ENCODE results near the gene ZNF333. TPM values are rescaled to one million over a fixed set of nuclear protein-coding genes. Genes with fewer than 3 reads are reported as not detected.

Gene ZNF333
- total RNA-seq, 6 experiments from 2014 or later: 7.9 to 10.0 (median 9.1) TPM

DNA sequence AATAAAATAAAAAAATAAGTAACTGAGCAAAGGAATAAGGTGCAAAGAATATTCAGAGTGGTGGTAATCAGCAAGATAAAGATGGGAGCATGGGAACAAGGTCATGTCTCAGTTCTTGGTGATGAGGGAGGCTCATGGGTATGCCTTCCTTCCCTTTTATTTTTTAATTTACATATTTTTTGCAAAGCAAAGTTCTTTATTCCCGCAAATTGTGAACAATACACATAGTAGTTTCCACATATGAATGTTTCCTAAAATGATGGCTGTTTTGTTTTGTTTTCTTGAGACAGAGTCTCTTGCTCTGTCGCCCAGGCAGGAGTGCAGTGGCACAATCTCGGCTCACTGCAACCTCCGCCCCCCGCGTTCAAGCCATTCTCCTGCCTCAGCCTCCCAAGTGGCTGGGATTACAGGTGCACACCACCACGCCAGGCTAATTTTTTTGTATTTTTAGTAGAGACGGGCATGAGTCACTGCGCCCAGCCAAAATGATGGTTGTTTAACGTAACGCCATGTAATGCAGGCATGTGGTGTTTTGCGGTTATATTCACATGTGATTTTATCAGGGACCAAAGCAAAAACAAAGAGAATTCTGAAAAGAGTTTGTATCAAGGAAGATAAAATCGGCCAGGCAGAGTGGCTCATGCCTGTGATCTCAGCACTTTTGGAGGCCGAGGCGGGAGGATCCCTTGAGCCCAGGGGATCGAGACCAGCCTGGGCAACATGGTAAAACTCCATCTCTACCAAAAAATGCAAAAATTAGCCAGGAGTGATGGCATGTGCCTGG lies 93.0 kb downstream of the ZNF333 start:
- TF ChIP-seq, protein P1, sequence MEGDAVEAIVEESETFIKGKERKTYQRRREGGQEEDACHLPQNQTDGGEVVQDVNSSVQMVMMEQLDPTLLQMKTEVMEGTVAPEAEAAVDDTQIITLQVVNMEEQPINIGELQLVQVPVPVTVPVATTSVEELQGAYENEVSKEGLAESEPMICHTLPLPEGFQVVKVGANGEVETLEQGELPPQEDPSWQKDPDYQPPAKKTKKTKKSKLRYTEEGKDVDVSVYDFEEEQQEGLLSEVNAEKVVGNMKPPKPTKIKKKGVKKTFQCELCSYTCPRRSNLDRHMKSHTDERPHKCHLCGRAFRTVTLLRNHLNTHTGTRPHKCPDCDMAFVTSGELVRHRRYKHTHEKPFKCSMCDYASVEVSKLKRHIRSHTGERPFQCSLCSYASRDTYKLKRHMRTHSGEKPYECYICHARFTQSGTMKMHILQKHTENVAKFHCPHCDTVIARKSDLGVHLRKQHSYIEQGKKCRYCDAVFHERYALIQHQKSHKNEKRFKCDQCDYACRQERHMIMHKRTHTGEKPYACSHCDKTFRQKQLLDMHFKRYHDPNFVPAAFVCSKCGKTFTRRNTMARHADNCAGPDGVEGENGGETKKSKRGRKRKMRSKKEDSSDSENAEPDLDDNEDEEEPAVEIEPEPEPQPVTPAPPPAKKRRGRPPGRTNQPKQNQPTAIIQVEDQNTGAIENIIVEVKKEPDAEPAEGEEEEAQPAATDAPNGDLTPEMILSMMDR (IDR thresholded peaks at IDR 0.05): no peak
- Mint-ChIP-seq H3K27ac (no peak overlapping the region), H3K4me3 (no peak overlapping the region), H3K9me3 (peaks cover under 1% of the 10 kb centered on the region; the same call in 1 of the 2 replicates), H3K4me1 (ENCODE audit: low read depth) (peaks cover 12% of the 10 kb centered on the region; the same call in 1 of the 2 replicates), H3K36me3 (ENCODE audit: low read depth) (no peaks in the 10 kb centered on the region), H3K27me3 (ENCODE audit: insufficient read depth) (peaks cover 8% of the 10 kb centered on the region)
- DNase-seq: no peak

Other genes starting within 250 kb of the ZNF333 start
- 1 to 10 TPM in 2 of 6 experiments, under 1 TPM in 4; 0.41 to 4.1 (median 0.62) TPM for gene PTGER1, start 214.7 kb upstream of the ZNF333 start, total RNA-seq (2021; fragmentation: NEBNext Ultra II Directional; extraction: Animal tissue kit (Norgen Biotek cat#: 25700))
- gene GIPC1, start 193.9 kb upstream of the ZNF333 start, total RNA-seq (2021; fragmentation: NEBNext Ultra II Directional; extraction: Animal tissue kit (Norgen Biotek cat#: 25700)): 100 to 1,000 TPM; 169 to 204 (median 181) TPM
- 100 to 1,000 TPM in 3 of 6 experiments, 10 to 100 TPM in 3; 99.2 to 138 (median 103) TPM for gene DNAJB1, start 171.7 kb upstream of the ZNF333 start, total RNA-seq (2021; fragmentation: NEBNext Ultra II Directional; extraction: Animal tissue kit (Norgen Biotek cat#: 25700))
- 100 to 1,000 TPM; 101 to 132 (median 118) TPM for gene TECR, start 160.5 kb upstream of the ZNF333 start, total RNA-seq (2021; fragmentation: NEBNext Ultra II Directional; extraction: Animal tissue kit (Norgen Biotek cat#: 25700))
- 100 to 1,000 TPM; 167 to 227 (median 199) TPM for gene NDUFB7, start 118.0 kb upstream of the ZNF333 start, total RNA-seq (2021; fragmentation: NEBNext Ultra II Directional; extraction: Animal tissue kit (Norgen Biotek cat#: 25700))
- not detected for gene CLEC17A, start 107.0 kb upstream of the ZNF333 start, total RNA-seq (2021; fragmentation: NEBNext Ultra II Directional; extraction: Animal tissue kit (Norgen Biotek cat#: 25700))
- not detected for gene ADGRE3, start 15.2 kb upstream of the ZNF333 start, total RNA-seq (2021; fragmentation: NEBNext Ultra II Directional; extraction: Animal tissue kit (Norgen Biotek cat#: 25700))
- gene ADGRE2, start 88.5 kb downstream of the ZNF333 start, total RNA-seq (2021; fragmentation: NEBNext Ultra II Directional; extraction: Animal tissue kit (Norgen Biotek cat#: 25700)): under 1 TPM in 3 of 6 experiments, not detected in 3; 0.05 to 0.14 (median 0.07) TPM
- gene OR7A5, start 145.1 kb downstream of the ZNF333 start, total RNA-seq (2021; fragmentation: NEBNext Ultra II Directional; extraction: Animal tissue kit (Norgen Biotek cat#: 25700)): not detected
- not detected for gene OR7C1, start 145.1 kb downstream of the ZNF333 start, total RNA-seq (2021; fragmentation: NEBNext Ultra II Directional; extraction: Animal tissue kit (Norgen Biotek cat#: 25700))
- not detected for gene OR7A10, start 158.9 kb downstream of the ZNF333 start, total RNA-seq (2021; fragmentation: NEBNext Ultra II Directional; extraction: Animal tissue kit (Norgen Biotek cat#: 25700))
- gene OR7A17, start 196.1 kb downstream of the ZNF333 start, total RNA-seq (2021; fragmentation: NEBNext Ultra II Directional; extraction: Animal tissue kit (Norgen Biotek cat#: 25700)): not detected